Tibial artery (tissue), 4 donors: ENCODE measurements around the gene KIN.

Experiments used
- DNase-seq, 2 donors: peaks; one replicate each; pipeline ENCODE4 v3.0.0-alpha.2; 2019
- H3K27ac ChIP-seq, 2 donors: fragments of 200-600 bp; sonication (generic) in 1 of 2; 1 replicate in 1 of 2; 2 replicates in 1 of 2; pipeline ENCODE4 v1.5.1; 2018 to 2019; ENCODE audit warnings: mild to moderate bottlenecking in 1 of 2
- H3K27me3 ChIP-seq, 2 donors: fragments of 200-600 bp; sonication (generic) in 1 of 2; one replicate each; pipeline versions ENCODE4 v1.5.1 to v1.6.0; 2016 to 2019
- H3K36me3 ChIP-seq, 3 donors: fragments of 200-600 bp; sonication (generic) in 2 of 3; one replicate each; pipeline ENCODE4 v1.5.1; 2016 to 2019; ENCODE audit warnings: mild to moderate bottlenecking in 2 of 3
- H3K4me1 ChIP-seq, 4 donors: fragments of 200-600 bp; sonication (generic) in 2 of 4; 1 replicate in 3 of 4; 2 replicates in 1 of 4; pipeline ENCODE4 v1.5.1; 2016 to 2019
- H3K4me3 ChIP-seq, 2 donors: fragments of 200-600 bp; sonication (generic) in 1 of 2; 1 replicate in 1 of 2; 2 replicates in 1 of 2; pipeline ENCODE4 v1.5.1; 2018 to 2019; ENCODE audit warnings: mild to moderate bottlenecking in 2 of 2
- H3K9me3 ChIP-seq, 3 donors: fragments of 200-600 bp; sonication (generic) in 1 of 3; one replicate each; pipeline ENCODE4 v1.5.1; 2016 to 2019
- intact Hi-C: fragments of 100-400 bp; cut with DNase I; formaldehyde crosslinking; loops from one replicate; pipeline ENCODE4 v1.15.0; 2023; ENCODE audit warnings: low total_unique reads
- TF ChIP-seq, protein P1 (sequence below), 2 experiments: fragments of 200-600 bp in 1 of 2; fragments of 450-650 bp in 1 of 2; IDR thresholded peaks; one replicate each; pipeline ENCODE4 v1.5.1; 2017 to 2019; ENCODE audit warnings: antibody characterized with exemption in 2 of 2, mild to moderate bottlenecking in 1 of 2, moderate library complexity in 1 of 2

KIN gene

DNA sequence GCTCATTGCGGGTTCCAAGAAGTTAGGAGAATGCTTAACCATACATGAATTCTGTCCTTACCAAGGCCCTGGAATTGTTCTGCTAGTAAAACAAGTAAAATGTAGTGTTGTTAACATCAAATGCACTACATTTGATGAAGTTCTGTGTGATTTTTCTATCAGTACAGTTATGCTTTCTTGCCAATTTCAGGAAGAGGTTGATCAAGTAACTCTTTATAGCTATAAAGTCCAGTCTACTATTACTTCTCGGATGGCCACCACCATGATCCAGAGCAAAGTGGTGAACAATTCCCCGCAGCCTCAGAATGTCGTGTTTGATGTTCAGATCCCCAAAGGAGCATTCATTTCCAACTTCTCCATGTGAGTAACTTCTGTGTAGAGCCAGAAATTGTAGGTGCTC is 79.0 kb downstream of the KIN start:
- TF ChIP-seq, protein P1, sequence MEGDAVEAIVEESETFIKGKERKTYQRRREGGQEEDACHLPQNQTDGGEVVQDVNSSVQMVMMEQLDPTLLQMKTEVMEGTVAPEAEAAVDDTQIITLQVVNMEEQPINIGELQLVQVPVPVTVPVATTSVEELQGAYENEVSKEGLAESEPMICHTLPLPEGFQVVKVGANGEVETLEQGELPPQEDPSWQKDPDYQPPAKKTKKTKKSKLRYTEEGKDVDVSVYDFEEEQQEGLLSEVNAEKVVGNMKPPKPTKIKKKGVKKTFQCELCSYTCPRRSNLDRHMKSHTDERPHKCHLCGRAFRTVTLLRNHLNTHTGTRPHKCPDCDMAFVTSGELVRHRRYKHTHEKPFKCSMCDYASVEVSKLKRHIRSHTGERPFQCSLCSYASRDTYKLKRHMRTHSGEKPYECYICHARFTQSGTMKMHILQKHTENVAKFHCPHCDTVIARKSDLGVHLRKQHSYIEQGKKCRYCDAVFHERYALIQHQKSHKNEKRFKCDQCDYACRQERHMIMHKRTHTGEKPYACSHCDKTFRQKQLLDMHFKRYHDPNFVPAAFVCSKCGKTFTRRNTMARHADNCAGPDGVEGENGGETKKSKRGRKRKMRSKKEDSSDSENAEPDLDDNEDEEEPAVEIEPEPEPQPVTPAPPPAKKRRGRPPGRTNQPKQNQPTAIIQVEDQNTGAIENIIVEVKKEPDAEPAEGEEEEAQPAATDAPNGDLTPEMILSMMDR (IDR thresholded peaks at IDR 0.05), result no peak
- H3K27ac ChIP-seq, result no peak overlapping the region
- DNase-seq, result no peak
- intact Hi-C loops, result no loop called here
- no peaks in the 10 kb centered on the region for H3K9me3 ChIP-seq
- H3K27me3 ChIP-seq, result no peaks in the 10 kb centered on the region
- H3K4me3 ChIP-seq, result no peak overlapping the region
- no peaks in the 10 kb centered on the region for H3K36me3 ChIP-seq
- H3K4me1 ChIP-seq, result no peaks in the 10 kb centered on the region

DNA sequence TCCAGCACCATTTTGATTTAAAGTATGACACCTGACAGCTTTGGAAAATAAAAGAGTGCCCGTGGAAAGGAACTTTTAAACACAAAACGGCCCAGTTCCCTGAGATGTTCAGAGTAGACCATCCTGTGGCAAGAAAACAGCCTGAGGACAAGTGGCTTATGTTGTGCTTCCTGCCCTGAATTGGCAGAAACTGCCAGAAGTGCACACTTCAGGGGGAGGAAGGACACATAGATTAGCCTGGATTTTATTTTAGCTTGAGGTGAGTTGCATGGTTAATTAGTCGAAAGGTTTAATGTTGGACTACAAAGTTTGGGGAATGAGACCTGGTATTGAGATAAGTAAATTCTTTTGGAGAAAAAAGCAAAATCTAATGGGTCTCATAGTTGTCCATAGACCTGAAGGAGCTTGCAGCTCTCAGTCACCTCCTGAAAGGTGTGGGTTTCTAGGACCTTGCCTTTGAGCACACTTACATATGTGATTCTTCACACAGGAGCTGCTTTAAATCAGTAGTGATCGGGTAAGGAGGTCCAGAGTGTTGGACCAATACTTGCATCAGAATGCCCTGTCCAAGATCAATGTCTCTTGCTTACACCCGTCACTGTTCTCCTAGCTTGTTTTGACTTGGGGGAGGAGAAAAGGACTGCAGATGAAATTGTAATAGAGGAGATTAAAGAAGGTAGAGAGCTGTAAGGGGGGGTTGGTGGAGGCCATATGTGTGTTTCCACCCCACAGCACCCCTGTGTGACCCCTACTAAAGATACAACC is 79.8 kb downstream of the KIN start:
- H3K27me3 ChIP-seq, result no peaks in the 10 kb centered on the region
- intact Hi-C loops, result no loop called here
- H3K4me3 ChIP-seq, result no peak overlapping the region
- no peaks in the 10 kb centered on the region for H3K9me3 ChIP-seq
- no peaks in the 10 kb centered on the region for H3K36me3 ChIP-seq
- peaks cover 0 to 6% (median 1%) of the 10 kb centered on the region in 4 donors for H3K4me1 ChIP-seq
- TF ChIP-seq, protein P1 (IDR thresholded peaks at IDR 0.05), result no peak
- H3K27ac ChIP-seq, result no peak overlapping the region
- no peak for DNase-seq

DNA sequence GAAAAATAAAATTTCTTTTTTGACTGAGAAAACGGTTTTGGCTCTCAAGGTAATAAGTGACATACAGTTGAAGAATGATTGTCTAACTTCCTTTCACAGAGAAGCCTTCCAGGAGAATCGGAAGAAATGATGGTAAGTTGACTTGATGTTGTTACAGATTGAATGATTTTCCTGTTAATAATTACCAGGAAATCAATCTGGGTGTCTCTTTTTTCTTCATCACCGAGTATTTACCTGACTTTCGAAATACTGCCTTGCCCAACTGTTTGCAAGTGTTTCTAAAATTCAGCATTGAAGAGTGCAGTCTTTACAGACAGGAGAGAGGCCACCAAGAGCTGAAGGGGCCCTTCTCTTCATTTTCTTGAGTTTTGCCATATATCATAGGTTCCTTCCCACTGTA is 80.7 kb downstream of the KIN start:
- H3K36me3 ChIP-seq, result no peaks in the 10 kb centered on the region
- H3K4me3 ChIP-seq, result no peak overlapping the region
- no peak overlapping the region for H3K27ac ChIP-seq
- TF ChIP-seq, protein P1 (IDR thresholded peaks at IDR 0.05), result no peak
- intact Hi-C loops, result no loop called here
- no peaks in the 10 kb centered on the region for H3K9me3 ChIP-seq
- H3K4me1 ChIP-seq, result peaks cover 0 to 9% (median 1%) of the 10 kb centered on the region in 4 donors
- no peaks in the 10 kb centered on the region for H3K27me3 ChIP-seq
- no peak for DNase-seq

DNA sequence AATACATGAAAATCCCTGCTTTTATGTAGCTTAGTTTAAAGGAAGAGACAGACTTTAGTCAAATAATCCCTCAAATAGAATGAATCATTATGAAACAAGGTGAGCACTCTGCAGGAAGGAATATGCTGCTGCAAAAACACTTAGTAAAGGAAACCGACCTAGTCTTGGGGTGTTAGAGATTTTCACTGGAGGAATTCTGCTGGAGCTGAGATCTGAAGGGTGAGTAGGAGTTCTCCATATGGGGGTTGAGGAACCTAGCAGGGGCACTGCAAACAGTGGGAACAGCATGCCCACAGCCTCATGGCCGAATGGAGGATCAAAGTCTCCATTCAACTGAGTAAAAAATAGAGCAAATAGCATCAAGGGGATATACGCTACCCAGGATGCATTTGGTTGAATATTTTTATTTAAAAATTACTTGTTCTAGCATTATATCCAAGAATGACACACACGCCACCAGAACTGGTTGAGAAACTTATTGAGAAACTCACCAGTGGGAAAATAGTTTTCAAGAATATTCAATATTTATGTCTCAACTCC is 81.2 kb downstream of the KIN start:
- Histone ChIP-seq H3K9me3 (no peaks in the 10 kb centered on the region), H3K27me3 (no peaks in the 10 kb centered on the region), H3K4me1 (peaks cover 0 to 9% (median 1%) of the 10 kb centered on the region in 4 donors), H3K36me3 (no peaks in the 10 kb centered on the region), H3K4me3 (no peak overlapping the region), H3K27ac (no peak overlapping the region)
- TF ChIP-seq, protein P1 (IDR thresholded peaks at IDR 0.05), result no peak
- intact Hi-C loops, result no loop called here
- no peak for DNase-seq

DNA sequence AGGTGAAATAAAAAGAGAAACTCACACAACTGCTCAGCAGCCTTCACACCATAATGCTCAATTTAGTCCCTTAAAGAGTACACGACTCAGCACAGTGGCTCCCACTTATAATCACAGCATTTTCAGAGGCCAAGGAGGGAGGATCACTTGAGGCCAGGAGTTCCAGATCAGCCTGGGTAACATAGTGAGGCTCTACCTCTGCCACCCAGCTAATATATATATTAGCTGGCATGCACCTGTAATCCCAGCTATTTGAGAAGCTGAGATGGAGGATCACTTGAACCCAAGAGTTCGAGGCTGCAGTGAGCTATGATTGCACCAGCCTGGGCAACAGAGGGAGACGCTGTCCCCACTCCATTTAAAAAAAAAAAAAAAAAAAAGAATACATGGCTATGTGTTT is 82.5 kb downstream of the KIN start:
- Histone ChIP-seq H3K9me3 (no peaks in the 10 kb centered on the region), H3K4me1 (peaks cover 0 to 9% (median 1%) of the 10 kb centered on the region in 4 donors), H3K27ac (no peak overlapping the region), H3K36me3 (no peaks in the 10 kb centered on the region), H3K4me3 (no peak overlapping the region), H3K27me3 (no peaks in the 10 kb centered on the region)
- DNase-seq, result no peak
- TF ChIP-seq, protein P1 (IDR thresholded peaks at IDR 0.05), result no peak
- intact Hi-C loops, result no loop called here
